ENCODE results near the gene ZIC5.
"Not testable (repeated sequence)": the region's sequence is repeated elsewhere in the genome, so short reads cannot be mapped to it uniquely, and the experiment has no call there.

Gene ZIC5

DNA sequence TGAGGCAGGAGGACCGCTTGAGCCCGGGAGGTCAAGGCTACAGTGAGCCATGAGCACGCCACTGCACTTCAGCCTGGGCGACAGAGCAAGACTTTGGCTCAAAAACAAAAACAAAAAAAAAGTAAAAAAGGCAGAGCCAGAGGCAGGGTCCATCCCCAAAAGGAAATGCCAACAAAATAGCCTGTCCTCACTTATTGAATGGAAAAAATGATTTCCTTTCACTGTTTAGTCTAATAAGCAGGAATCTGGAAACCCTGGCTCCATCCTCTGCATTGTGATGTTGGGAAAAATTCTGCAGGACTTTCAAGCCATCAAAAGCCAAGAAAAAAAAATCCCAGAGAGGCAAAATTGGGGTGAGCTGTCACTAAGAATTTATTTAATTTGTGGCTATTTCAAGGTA is 23.2 kb downstream of the ZIC5 start:
- POLR2A ChIA-PET = no interaction called here
- no peak for TF ChIP-seq CTCF (IDR thresholded peaks at IDR 0.05; ENCODE audit: control extremely low read depth, extremely low read depth, low read depth, missing control alignments)
- CTCF ChIA-PET = no interaction called here
- DNase-seq (ENCODE audit: extremely low spot score) = no peak

GRCh38 chr13:99947666-99948065 is 23.9 kb downstream of the ZIC5 start:
- no peak for TF ChIP-seq CTCF (IDR thresholded peaks at IDR 0.05; ENCODE audit: control extremely low read depth, extremely low read depth, low read depth, missing control alignments)
- DNase-seq (ENCODE audit: extremely low spot score) = no peak
- ChIA-PET CTCF (no interaction called here), POLR2A (no interaction called here)

DNA sequence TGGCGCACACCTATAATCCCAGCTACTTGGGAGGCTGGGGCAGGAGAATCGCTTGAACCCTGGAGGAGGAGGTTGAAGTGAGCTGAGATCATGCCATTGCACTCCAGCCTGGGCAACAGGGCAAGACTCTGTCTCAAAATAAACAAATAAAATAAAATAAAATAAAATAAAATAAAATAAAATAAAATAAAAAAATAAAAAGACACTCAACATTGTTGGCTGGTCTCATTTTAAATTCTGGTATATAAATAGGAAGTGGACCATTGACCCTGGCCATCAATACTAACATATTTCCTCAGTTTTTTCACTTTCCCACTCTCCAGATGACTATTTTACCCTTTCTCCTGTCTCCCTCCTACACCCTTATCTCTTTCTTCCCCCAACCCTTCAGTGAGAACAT is 26.1 kb downstream of the ZIC5 start:
- DNase-seq (ENCODE audit: extremely low spot score); POLR2A ChIA-PET; CTCF ChIA-PET: not testable (repeated sequence)

DNA sequence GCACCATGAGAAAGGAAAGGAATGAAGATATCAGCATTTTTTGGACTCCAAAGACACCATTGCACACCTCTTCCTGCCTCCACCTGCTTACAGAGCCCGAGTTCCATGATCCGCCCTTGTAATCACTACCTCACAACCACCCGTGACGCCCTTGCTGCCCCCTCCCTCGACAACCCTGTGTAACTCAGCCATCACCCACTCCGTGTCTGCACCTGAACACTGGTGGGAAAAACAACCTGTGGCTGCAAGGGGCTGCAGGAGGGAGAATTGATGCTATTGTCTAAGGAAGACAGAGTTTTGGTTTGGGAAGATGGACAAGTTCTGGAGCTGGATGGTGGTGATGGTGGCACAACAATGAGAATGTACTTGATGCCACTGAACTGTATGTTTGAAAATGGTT is 27.0 kb downstream of the ZIC5 start:
- TF ChIP-seq CTCF (IDR thresholded peaks at IDR 0.05; ENCODE audit: control extremely low read depth, extremely low read depth, low read depth, missing control alignments) = no peak
- DNase-seq (ENCODE audit: extremely low spot score) = no peak
- POLR2A ChIA-PET = no interaction called here
- CTCF ChIA-PET = no interaction called here

DNA sequence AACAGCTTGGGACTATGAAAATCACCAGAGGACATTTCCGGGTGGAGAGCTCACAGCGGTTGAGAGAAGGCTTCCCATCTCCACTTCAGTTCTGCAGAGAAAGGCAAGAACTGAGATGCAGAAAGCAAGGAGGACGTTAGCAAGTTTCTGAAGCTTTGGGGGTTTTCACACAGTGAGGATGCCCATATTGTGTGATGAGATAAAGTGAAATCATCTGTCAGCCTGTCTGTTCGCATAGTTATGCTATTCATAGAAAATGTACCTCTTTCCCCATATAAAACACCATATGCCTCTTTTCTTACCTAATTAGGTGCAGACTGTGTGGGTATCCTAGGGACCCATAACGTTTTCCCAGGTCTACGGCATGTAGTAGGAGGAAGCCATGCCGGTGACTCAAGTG is 27.5 kb downstream of the ZIC5 start:
- TF ChIP-seq CTCF (IDR thresholded peaks at IDR 0.05; ENCODE audit: control extremely low read depth, extremely low read depth, low read depth, missing control alignments) = no peak
- ChIA-PET CTCF (interaction anchor here (1.0 kb wide), 1 partner anchor 287 kb away, joined by 3 read pairs; no protein-coding TSS in a partner anchor), POLR2A (no interaction called here)
- DNase-seq (ENCODE audit: extremely low spot score) = no peak

DNA sequence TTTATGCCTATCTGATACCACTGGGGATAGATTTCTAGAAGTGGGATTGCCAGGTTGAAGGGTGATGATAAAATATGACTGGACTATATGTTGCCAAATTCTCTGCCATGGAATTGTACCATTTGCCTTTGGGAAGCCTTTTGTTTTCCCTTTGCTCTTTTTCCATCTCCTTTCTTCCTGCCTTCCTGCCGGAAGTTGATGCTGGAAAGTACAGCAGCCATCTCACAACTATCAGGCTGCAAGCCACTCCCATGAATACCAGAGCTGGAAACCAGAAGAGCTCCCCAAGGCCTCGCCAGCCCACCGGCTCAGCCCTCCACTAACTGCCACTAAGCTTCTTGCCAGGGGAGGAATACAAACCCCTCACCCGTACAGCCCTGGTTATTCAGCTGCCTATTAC is 29.7 kb downstream of the ZIC5 start:
- no peak for TF ChIP-seq CTCF (IDR thresholded peaks at IDR 0.05; ENCODE audit: control extremely low read depth, extremely low read depth, low read depth, missing control alignments)
- POLR2A ChIA-PET = no interaction called here
- no peak for DNase-seq (ENCODE audit: extremely low spot score)
- CTCF ChIA-PET = no interaction called here

DNA sequence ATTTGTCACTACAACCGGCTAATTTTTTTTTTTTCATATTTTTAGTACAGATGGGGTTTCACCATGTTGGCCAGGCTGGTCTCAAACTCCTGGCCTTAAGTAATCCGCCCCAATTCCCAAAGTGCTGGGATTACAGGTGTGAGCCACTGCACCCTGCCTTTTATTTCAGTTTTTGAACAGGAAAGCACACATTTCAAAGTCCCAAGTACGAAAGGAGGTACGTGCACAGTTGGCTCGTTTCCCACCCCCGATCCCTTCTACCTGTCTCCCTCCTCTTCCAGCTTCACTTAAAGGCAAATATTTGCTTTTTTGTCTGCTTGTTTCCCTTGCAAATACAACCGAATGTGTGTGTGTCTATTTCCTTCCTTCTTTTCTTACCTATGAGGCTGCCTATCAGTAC is 30.5 kb downstream of the ZIC5 start:
- no peak for TF ChIP-seq CTCF (IDR thresholded peaks at IDR 0.05; ENCODE audit: control extremely low read depth, extremely low read depth, low read depth, missing control alignments)
- DNase-seq (ENCODE audit: extremely low spot score) = no peak
- ChIA-PET CTCF (interaction anchor here (1.6 kb wide), 1 partner anchor 284 kb away, joined by 3 read pairs; no protein-coding TSS in a partner anchor), POLR2A (no interaction called here)
